Measurements from ENCODE around the gene DHRS3.
A peak's percentile ranks its signal among the peaks of the same experiment; 100 is the strongest.

The DHRS3 gene

DNA sequence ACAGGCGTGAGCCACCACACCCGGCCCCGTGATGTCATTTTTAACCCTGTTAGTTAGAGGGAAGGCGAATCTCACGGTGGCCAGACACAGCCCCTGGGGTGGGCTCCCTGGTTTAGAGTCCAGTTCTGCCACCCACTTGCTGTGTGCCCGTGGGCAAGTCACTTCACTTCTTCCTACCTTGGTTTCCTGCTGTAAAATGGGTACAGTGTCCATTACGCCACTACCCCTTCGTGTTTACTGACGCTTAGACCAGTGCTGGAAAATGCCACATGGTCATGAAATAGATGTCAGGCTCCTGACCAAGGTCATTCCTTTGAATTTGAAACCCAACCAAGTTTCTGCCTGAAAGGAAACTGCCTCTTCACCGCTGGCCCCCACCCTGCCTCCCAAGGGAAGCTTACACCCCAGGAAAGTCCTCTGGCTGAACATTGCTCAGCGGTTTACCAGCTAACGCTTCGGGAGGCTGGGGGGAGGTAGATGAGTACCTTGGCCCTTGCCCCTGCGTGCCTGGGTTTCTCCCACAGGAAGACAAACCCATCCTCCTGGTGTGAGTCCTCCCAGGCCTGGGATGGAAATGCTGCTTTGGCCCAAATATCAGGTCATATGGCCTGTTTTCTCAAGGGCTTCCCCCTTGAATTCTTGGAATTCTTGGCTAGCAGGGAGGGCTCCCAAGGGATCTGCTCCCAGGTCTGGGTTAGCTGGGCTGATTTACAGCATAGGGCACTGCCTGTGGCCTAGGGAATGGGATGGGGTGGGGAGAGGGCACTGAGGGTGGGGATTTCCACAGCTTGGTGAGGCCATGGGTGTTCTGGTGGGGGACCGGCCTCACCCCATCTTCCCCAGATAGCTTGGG is 18.3 kb upstream of the DHRS3 start:
- Histone ChIP-seq H3K9me3 (ENCODE audit: insufficient read depth, low read length) (peaks cover 33% of the 10 kb centered on the region), H3K9ac (ENCODE audit: insufficient read length, low read depth) (peak overlapping the region; percentile 42), H3K36me3 (ENCODE audit: insufficient read depth, insufficient read length, low read length) (no peaks in the 10 kb centered on the region), H3K4me3 (ENCODE audit: insufficient read length, low read depth) (no peak overlapping the region), H3K4me1 (ENCODE audit: insufficient read depth, insufficient read length) (peaks cover 10% of the 10 kb centered on the region), H3K27me3 (ENCODE audit: insufficient read depth, insufficient read length) (no peaks in the 10 kb centered on the region)
- TF ChIP-seq SUZ12 (IDR thresholded peaks at IDR 0.05; ENCODE audit: extremely low read depth, insufficient read depth, insufficient read length), result no peak
- TF ChIP-seq YY1 (IDR thresholded peaks at IDR 0.05; ENCODE audit: insufficient read depth, insufficient read length), result no peak
- TF ChIP-seq ZNF274 (IDR thresholded peaks at IDR 0.05; ENCODE audit: low read depth, low read length), result no peak
- DNase-seq (ENCODE audit: low read depth, low spot score), result no peak

DNA sequence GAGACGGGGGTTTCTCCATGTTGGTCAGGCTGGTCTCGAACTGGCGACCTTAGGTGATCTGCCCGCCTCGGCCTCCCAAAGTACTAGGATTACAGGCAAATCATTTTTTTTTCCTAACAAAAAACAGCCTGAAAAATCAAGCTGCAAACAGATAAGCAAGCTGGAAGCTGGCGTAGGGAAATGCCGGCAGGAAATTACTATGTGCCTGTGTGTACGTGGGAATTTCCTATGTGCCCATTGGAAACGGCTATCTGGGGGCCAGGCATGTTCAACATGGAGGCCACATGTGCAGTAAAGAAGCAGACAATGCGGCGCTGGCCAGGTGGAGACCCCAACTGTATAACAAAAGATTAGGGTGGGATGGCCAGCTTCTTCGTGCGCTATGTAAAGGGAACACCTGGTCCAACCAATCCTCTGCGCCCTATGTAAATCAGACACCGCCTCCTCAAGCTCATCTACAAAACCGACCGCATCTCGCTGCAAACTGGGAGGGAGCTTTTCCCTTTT is 16.7 kb upstream of the DHRS3 start:
- Histone ChIP-seq H3K4me1 (ENCODE audit: insufficient read depth, insufficient read length) (peaks cover 16% of the 10 kb centered on the region), H3K36me3 (ENCODE audit: insufficient read depth, insufficient read length, low read length) (no peaks in the 10 kb centered on the region), H3K9me3 (ENCODE audit: insufficient read depth, low read length) (peaks cover 30% of the 10 kb centered on the region), H3K9ac (ENCODE audit: insufficient read length, low read depth) (no peak overlapping the region), H3K27me3 (ENCODE audit: insufficient read depth, insufficient read length) (no peaks in the 10 kb centered on the region), H3K4me3 (ENCODE audit: insufficient read length, low read depth) (no peak overlapping the region)
- DNase-seq (ENCODE audit: low read depth, low spot score), result no peak
- no peak for TF ChIP-seq ZNF274 (IDR thresholded peaks at IDR 0.05; ENCODE audit: low read depth, low read length)
- no peak for TF ChIP-seq YY1 (IDR thresholded peaks at IDR 0.05; ENCODE audit: insufficient read depth, insufficient read length)
- TF ChIP-seq SUZ12 (IDR thresholded peaks at IDR 0.05; ENCODE audit: extremely low read depth, insufficient read depth, insufficient read length), result no peak

DNA sequence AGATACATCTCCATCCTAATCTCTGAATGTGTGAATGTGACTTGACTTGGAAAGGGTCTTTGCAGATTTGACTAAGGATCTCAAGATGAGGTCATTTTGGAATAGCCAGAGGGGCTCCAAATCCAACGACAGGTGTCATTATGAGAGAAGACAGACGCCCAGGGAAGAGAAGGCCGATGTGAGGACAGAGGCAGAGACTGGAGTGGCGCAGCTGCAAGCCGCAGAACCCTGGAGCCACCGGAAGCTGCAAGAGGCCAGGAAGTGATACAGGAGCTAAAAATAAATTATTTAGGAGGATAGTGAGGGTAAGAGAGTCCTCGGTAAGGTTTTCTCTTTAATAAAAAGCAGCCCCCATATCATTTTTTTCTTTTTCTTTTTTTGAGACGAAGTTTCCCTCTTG is 16.1 kb upstream of the DHRS3 start:
- Histone ChIP-seq H3K4me3 (ENCODE audit: insufficient read length, low read depth) (no peak overlapping the region), H3K9me3 (ENCODE audit: insufficient read depth, low read length) (peaks cover 24% of the 10 kb centered on the region), H3K36me3 (ENCODE audit: insufficient read depth, insufficient read length, low read length) (no peaks in the 10 kb centered on the region), H3K9ac (ENCODE audit: insufficient read length, low read depth) (no peak overlapping the region), H3K4me1 (ENCODE audit: insufficient read depth, insufficient read length) (peaks cover 16% of the 10 kb centered on the region), H3K27me3 (ENCODE audit: insufficient read depth, insufficient read length) (no peaks in the 10 kb centered on the region)
- DNase-seq (ENCODE audit: low read depth, low spot score), result no peak
- TF ChIP-seq YY1 (IDR thresholded peaks at IDR 0.05; ENCODE audit: insufficient read depth, insufficient read length) (no peak), ZNF274 (IDR thresholded peaks at IDR 0.05; ENCODE audit: low read depth, low read length) (no peak), SUZ12 (IDR thresholded peaks at IDR 0.05; ENCODE audit: extremely low read depth, insufficient read depth, insufficient read length) (no peak)

DNA sequence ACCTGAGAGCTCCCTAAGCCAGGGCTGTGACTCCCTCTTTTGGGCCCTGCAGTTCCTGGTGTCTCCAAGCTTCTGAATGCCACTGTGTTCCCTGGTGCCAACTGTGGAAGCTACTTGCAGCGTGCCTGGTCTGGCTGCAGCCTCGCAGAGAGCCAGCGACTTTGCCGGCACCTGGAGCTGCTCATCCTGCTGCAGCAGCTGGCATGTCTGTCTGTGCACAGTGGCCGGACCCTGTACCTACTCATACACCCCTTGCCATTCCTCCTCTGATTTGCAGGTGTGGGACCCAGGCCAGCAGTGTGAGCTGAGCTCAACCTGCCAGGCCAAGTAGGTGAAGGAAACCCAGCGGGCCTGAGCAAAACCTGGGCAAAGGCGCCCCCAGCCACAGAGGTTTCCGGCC is 13.6 kb upstream of the DHRS3 start:
- no peaks in the 10 kb centered on the region for H3K27me3 ChIP-seq (ENCODE audit: insufficient read depth, insufficient read length)
- H3K4me3 ChIP-seq (ENCODE audit: insufficient read length, low read depth), result no peak overlapping the region
- no peak for DNase-seq (ENCODE audit: low read depth, low spot score)
- no peak overlapping the region for H3K9ac ChIP-seq (ENCODE audit: insufficient read length, low read depth)
- TF ChIP-seq YY1 (IDR thresholded peaks at IDR 0.05; ENCODE audit: insufficient read depth, insufficient read length) (no peak), ZNF274 (IDR thresholded peaks at IDR 0.05; ENCODE audit: low read depth, low read length) (no peak), SUZ12 (IDR thresholded peaks at IDR 0.05; ENCODE audit: extremely low read depth, insufficient read depth, insufficient read length) (no peak)
- H3K36me3 ChIP-seq (ENCODE audit: insufficient read depth, insufficient read length, low read length), result no peaks in the 10 kb centered on the region
- H3K9me3 ChIP-seq (ENCODE audit: insufficient read depth, low read length), result peaks cover 12% of the 10 kb centered on the region; the same call in 1 of the 2 replicates
- peaks cover 14% of the 10 kb centered on the region for H3K4me1 ChIP-seq (ENCODE audit: insufficient read depth, insufficient read length)

DNA sequence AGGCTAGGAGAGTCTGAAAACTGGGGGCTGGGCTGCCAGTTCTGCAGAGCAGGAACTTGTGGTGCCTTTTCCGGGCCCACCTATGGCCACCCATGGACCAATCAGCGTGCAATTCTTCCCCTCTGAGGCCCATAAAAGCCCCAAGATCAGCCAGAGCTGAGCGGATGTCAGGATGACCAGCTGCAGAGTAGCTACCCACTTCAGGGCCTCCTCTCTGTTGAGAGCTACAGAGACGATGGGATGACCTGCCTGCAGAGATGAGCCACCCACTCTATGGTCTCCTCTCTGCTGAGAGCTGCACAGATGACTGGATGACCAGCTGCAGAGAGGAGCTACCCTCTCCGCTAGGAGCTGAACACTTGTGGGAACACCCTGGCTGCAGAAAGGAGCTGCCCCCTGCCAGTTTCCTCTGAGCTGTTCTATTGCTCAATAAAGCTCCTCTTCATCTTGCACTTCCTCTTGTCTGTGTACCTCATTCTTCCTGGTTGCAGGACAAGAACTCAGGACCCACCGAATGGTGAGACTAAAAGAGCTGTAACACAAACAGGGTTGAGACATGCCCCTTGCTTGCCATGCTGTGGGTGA is 13.0 kb upstream of the DHRS3 start:
- DNase-seq (ENCODE audit: low read depth, low spot score), result no peak
- TF ChIP-seq ZNF274 (IDR thresholded peaks at IDR 0.05; ENCODE audit: low read depth, low read length) (no peak), YY1 (IDR thresholded peaks at IDR 0.05; ENCODE audit: insufficient read depth, insufficient read length) (no peak), SUZ12 (IDR thresholded peaks at IDR 0.05; ENCODE audit: extremely low read depth, insufficient read depth, insufficient read length) (no peak)
- H3K4me1 ChIP-seq (ENCODE audit: insufficient read depth, insufficient read length), result peaks cover 12% of the 10 kb centered on the region

DNA sequence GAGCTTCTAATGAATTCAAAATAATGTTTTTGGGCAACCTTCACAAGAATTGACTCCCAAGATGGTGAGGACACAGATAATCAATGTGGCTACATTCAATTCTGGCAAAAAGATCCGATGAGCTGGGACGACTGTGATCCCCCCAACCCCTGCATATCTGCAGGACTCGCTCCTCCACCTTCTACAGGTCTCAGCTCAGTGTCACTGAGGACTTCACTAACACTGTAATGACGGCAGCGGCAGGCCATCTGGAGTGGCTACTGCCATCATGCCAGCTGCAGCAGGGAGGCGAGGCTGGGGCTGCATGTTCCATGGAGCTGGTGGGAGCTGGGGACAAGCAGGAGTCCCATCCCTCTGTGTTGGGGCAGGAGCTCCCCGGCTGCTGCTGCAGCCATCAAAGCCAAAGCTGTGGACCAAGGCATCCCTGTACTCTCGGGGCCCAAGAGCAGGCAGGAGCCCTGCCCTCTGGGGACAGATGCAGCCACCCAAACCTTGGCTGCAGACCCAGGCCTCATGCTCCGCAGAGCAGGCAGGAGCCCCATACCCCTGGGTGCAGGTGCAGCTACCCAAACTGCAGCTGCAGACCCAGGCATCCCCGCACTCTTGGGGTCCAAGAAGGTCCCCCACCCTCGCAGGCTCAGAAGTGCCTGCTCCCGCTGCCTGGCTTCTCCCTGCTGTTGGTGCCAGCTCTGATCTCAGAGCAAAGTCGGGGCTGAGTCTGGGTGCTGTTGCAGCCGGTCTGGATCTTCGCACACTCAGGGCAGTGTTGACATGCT is 12.2 kb upstream of the DHRS3 start:
- no peak for TF ChIP-seq ZNF274 (IDR thresholded peaks at IDR 0.05; ENCODE audit: low read depth, low read length)
- no peak for TF ChIP-seq YY1 (IDR thresholded peaks at IDR 0.05; ENCODE audit: insufficient read depth, insufficient read length)
- no peak for TF ChIP-seq SUZ12 (IDR thresholded peaks at IDR 0.05; ENCODE audit: extremely low read depth, insufficient read depth, insufficient read length)
- Histone ChIP-seq H3K4me3 (ENCODE audit: insufficient read length, low read depth) (no peak overlapping the region), H3K36me3 (ENCODE audit: insufficient read depth, insufficient read length, low read length) (no peaks in the 10 kb centered on the region), H3K9me3 (ENCODE audit: insufficient read depth, low read length) (peaks cover 12% of the 10 kb centered on the region; the same call in 1 of the 2 replicates), H3K9ac (ENCODE audit: insufficient read length, low read depth) (no peak overlapping the region), H3K27me3 (ENCODE audit: insufficient read depth, insufficient read length) (no peaks in the 10 kb centered on the region), H3K4me1 (ENCODE audit: insufficient read depth, insufficient read length) (peaks cover 10% of the 10 kb centered on the region)
- no peak for DNase-seq (ENCODE audit: low read depth, low spot score)

More for the DNA sequence above, 13.0 kb upstream of the DHRS3 start:
- Histone ChIP-seq H3K27me3 (ENCODE audit: insufficient read depth, insufficient read length) (no peaks in the 10 kb centered on the region), H3K36me3 (ENCODE audit: insufficient read depth, insufficient read length, low read length) (no peaks in the 10 kb centered on the region), H3K9ac (ENCODE audit: insufficient read length, low read depth) (no peak overlapping the region), H3K9me3 (ENCODE audit: insufficient read depth, low read length) (peaks cover 12% of the 10 kb centered on the region; the same call in 1 of the 2 replicates), H3K4me3 (ENCODE audit: insufficient read length, low read depth) (no peak overlapping the region)
